CD14-positive monocyte (primary cell): ENCODE results near the gene UBXN11. TPM values are rescaled to one million over a fixed set of nuclear protein-coding genes. Genes with fewer than 3 reads are reported as not detected.

Experiments used
- DNase-seq, 3 donors: peaks; one replicate each; pipeline ENCODE4 v3.0.0-alpha.2; 2011 to 2022
- H2AFZ ChIP-seq: 2 replicates; pipeline ENCODE4 v1.6.0; 2012; ENCODE audit warnings: mild to moderate bottlenecking, low read depth, low read length, inconsistent platforms; ENCODE audit not compliant: insufficient read depth, poor library complexity, severe bottlenecking
- H3K27ac ChIP-seq, 2 donors: 1 replicate in 1 of 2; 2 replicates in 1 of 2; pipeline ENCODE4 v1.5.1; 2012 to 2013; ENCODE audit warnings: low read length in 2 of 2, control low read depth in 1 of 2, inconsistent platforms in 1 of 2, low read depth in 1 of 2, mild to moderate bottlenecking in 1 of 2
- H3K27me3 ChIP-seq, 2 donors: one replicate each; pipeline versions ENCODE4 v1.6.0 to v1.6.1; 2011 to 2013; ENCODE audit warnings: low read length in 2 of 2; ENCODE audit not compliant: control insufficient read depth in 2 of 2, insufficient read depth in 2 of 2
- H3K36me3 ChIP-seq, 2 donors: replicated peaks in 1 of 2; 1 replicate in 1 of 2; 2 replicates in 1 of 2; pipeline versions ENCODE4 v1.5.1 to v1.6.1; 2012 to 2013; ENCODE audit warnings: low read length in 2 of 2, control low read depth in 1 of 2, inconsistent platforms in 1 of 2, mild to moderate bottlenecking in 1 of 2; ENCODE audit not compliant: insufficient read depth in 2 of 2, control insufficient read depth in 1 of 2
- H3K4me1 ChIP-seq, 2 donors: 1 replicate in 1 of 2; 2 replicates in 1 of 2; pipeline versions ENCODE4 v1.5.1 to v1.6.1; 2012 to 2013; ENCODE audit warnings: low read length in 2 of 2, control low read depth in 1 of 2, inconsistent platforms in 1 of 2, mild to moderate bottlenecking in 1 of 2, moderate library complexity in 1 of 2; ENCODE audit not compliant: insufficient read depth in 2 of 2, control insufficient read depth in 1 of 2
- H3K4me2 ChIP-seq: replicated peaks from 2 replicates; pipeline ENCODE3; 2012; ENCODE audit warnings: low read length, moderate library complexity, mild to moderate bottlenecking; ENCODE audit not compliant: poor library complexity, severe bottlenecking; ENCODE audit errors: extremely low read depth
- H3K4me3 ChIP-seq, 3 experiments: fragments of 200-600 bp in 1 of 3; sonication (generic) in 1 of 3; replicated peaks in 1 of 3; 1 replicate in 2 of 3; 2 replicates in 1 of 3; pipeline ENCODE4 v1.5.1; 2011 to 2013; ENCODE audit warnings: low read length in 3 of 3, mild to moderate bottlenecking in 3 of 3, control low read depth in 2 of 3, low read depth in 2 of 3, inconsistent platforms in 1 of 3, moderate library complexity in 1 of 3
- H3K79me2 ChIP-seq: 2 replicates; pipeline ENCODE4 v1.6.0; 2012; ENCODE audit warnings: mild to moderate bottlenecking, control low read depth, inconsistent platforms, low read length, moderate library complexity; ENCODE audit not compliant: insufficient read depth
- H3K9ac ChIP-seq: 2 replicates; pipeline ENCODE4 v1.6.0; 2017; ENCODE audit warnings: low read length, mild to moderate bottlenecking; ENCODE audit not compliant: insufficient read depth, poor library complexity, severe bottlenecking
- H3K9me3 ChIP-seq, 2 donors: replicated peaks in 1 of 2; 1 replicate in 1 of 2; 2 replicates in 1 of 2; pipeline versions ENCODE4 v1.5.1 to v1.6.1; 2012 to 2013; ENCODE audit warnings: low read length in 2 of 2, control low read depth in 1 of 2; ENCODE audit not compliant: control insufficient read depth in 1 of 2, insufficient read depth in 1 of 2
- H4K20me1 ChIP-seq: 2 replicates; pipeline ENCODE4 v1.6.0; 2012; ENCODE audit warnings: mild to moderate bottlenecking, low read length, control low read depth, moderate library complexity; ENCODE audit not compliant: insufficient read depth
- H3K27ac Mint-ChIP-seq, 7 donors: one replicate each; pipeline ENCODE4 v1.8.0; 2020; ENCODE audit warnings: mild to moderate bottlenecking in 7 of 7, mixed read lengths in 7 of 7, moderate library complexity in 6 of 7, inconsistent platforms in 2 of 7
- H3K27me3 Mint-ChIP-seq, 3 donors: one replicate each; pipeline ENCODE4 v1.8.0; 2021 to 2022; ENCODE audit warnings: low read depth in 3 of 3, mild to moderate bottlenecking in 3 of 3, mixed read lengths in 3 of 3, moderate library complexity in 3 of 3, inconsistent platforms in 1 of 3
- H3K36me3 Mint-ChIP-seq, 2 donors: one replicate each; pipeline ENCODE4 v1.8.0; 2020; ENCODE audit warnings: mixed read lengths in 2 of 2, inconsistent platforms in 1 of 2, mild to moderate bottlenecking in 1 of 2
- H3K4me1 Mint-ChIP-seq: one replicate; pipeline ENCODE4 v1.8.0; 2020; ENCODE audit warnings: mild to moderate bottlenecking, mixed read lengths
- H3K4me3 Mint-ChIP-seq, 2 donors: one replicate each; pipeline ENCODE4 v1.8.0; 2020; ENCODE audit warnings: mild to moderate bottlenecking in 2 of 2, mixed read lengths in 2 of 2, moderate library complexity in 1 of 2
- H3K9me3 Mint-ChIP-seq, 7 donors: one replicate each; pipeline ENCODE4 v1.8.0; 2020 to 2022; ENCODE audit warnings: mixed read lengths in 7 of 7, mild to moderate bottlenecking in 6 of 7, moderate library complexity in 6 of 7, inconsistent platforms in 2 of 7
- WGBS: methylation state at CpG from one replicate; pipeline ENCODE4 v1.1.5; 2013; ENCODE audit warnings: missing lambda C conversion rate; ENCODE audit not compliant: insufficient coverage; 5-methylcytosine and 5-hydroxymethylcytosine counted together
- intact Hi-C, 2 donors: fragments of 100-400 bp; cut with micrococcal nuclease; formaldehyde crosslinking; loops; one replicate each; pipeline versions ENCODE4 v1.15.0 to v1.15.1; 2023
- polyA plus RNA-seq, 3 donors: library from polyadenylated mRNA; depleted of rRNA in 1 of 3; unstranded in 2 of 3; stranded (reverse) in 1 of 3; fragments of 300-500 nt in 2 of 3; fragments of >200 nt in 1 of 3; fragmentation: Illumina TruSeq in 2 of 3; gene quantifications; 1 replicate in 2 of 3; 2 replicates in 1 of 3; pipeline ENCODE4 v1.2.3, GENCODE V29; 2012 to 2021
- TF ChIP-seq, protein P1 (sequence below): fragments of 200-600 bp; IDR thresholded peaks from one replicate; pipeline ENCODE4 v1.8.0; 2022; ENCODE audit warnings: antibody characterized with exemption, mild to moderate bottlenecking

Gene UBXN11
- polyA plus RNA-seq, 3 donors, result 48.0 to 885 (median 52.1) TPM

DNA sequence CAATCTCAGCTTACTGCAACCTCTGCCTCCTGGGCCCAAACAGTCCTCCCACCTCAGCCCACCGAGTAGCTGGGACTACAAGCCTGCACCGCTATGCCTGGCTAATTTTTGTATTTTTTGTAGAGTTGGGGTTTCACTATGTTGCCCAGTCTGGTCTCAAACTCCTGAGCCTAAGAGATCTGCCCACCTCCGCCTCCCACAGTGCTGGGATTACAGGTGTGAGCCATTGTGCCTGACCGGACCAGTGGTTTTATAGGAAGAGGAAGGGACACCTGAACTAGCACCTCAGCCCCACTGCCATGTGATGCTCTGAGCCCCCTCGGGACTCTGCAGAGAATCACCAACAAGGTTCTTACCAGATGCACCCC, 43.4 kb upstream of the UBXN11 start:
- H3K9ac ChIP-seq, result no peak overlapping the region
- WGBS, result no CpG with 5 or more reads among the region's 5 CpGs
- no peak overlapping the region for H3K27ac ChIP-seq
- H3K4me1 ChIP-seq, result peaks cover 6 to 10% of the 10 kb centered on the region in 2 donors
- no peaks in the 10 kb centered on the region for H3K9me3 ChIP-seq
- no peak overlapping the region for H3K4me2 ChIP-seq
- H4K20me1 ChIP-seq, result no peaks in the 10 kb centered on the region
- H3K27ac Mint-ChIP-seq, result peak overlapping the region in 1 of 7 donors; percentile 13
- H3K36me3 ChIP-seq, result no peaks in the 10 kb centered on the region
- H3K4me3 ChIP-seq, result no peak overlapping the region
- no peak overlapping the region for H3K4me3 Mint-ChIP-seq
- H2AFZ ChIP-seq, result no peak overlapping the region
- TF ChIP-seq, protein P1, sequence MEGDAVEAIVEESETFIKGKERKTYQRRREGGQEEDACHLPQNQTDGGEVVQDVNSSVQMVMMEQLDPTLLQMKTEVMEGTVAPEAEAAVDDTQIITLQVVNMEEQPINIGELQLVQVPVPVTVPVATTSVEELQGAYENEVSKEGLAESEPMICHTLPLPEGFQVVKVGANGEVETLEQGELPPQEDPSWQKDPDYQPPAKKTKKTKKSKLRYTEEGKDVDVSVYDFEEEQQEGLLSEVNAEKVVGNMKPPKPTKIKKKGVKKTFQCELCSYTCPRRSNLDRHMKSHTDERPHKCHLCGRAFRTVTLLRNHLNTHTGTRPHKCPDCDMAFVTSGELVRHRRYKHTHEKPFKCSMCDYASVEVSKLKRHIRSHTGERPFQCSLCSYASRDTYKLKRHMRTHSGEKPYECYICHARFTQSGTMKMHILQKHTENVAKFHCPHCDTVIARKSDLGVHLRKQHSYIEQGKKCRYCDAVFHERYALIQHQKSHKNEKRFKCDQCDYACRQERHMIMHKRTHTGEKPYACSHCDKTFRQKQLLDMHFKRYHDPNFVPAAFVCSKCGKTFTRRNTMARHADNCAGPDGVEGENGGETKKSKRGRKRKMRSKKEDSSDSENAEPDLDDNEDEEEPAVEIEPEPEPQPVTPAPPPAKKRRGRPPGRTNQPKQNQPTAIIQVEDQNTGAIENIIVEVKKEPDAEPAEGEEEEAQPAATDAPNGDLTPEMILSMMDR, result no peak
- intact Hi-C loops, result no loop called here
- peaks cover 7% of the 10 kb centered on the region for H3K4me1 Mint-ChIP-seq
- peaks cover 0 to 2% (median 2%) of the 10 kb centered on the region in 3 donors for H3K27me3 Mint-ChIP-seq
- no peaks in the 10 kb centered on the region for H3K36me3 Mint-ChIP-seq
- H3K27me3 ChIP-seq, result no peaks in the 10 kb centered on the region
- no peak for DNase-seq
- no peaks in the 10 kb centered on the region for H3K9me3 Mint-ChIP-seq
- H3K79me2 ChIP-seq, result no peaks in the 10 kb centered on the region

DNA sequence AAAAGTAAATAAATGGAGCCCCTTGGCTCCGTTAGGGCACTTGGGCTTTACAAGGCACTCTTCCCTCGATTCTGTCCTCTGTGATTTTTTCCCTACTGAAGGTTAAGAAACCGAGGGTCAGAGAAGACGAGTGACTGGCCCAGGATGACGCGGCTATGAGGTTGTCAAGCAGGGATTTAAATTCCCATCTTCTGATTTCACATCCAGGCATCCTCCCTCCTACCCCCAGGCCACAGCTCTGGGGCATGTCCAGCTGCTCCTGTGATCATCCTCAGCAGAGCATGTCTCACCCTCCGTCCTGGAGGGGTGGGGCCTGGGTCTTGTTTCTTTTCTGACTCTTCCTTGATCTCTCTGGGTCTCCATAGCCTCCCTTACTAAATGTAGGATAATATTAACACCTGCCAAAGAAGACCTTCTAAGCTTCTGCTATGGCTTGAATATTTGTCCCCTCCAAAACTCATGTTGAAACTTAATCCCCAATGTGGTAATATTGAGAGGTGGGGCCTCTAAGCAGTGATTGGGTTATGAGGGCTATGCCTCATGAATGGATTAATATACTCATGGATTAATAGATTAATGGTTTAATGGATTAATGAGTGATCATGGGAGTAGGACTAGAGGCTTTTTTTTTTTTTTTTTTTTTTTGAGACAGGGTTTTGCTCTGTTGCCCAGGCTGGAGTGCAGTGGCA, 42.9 kb upstream of the UBXN11 start:
- TF ChIP-seq, protein P1, result no peak
- Mint-ChIP-seq H3K27me3 (peaks cover 0 to 2% (median 2%) of the 10 kb centered on the region in 3 donors), H3K27ac (no peak overlapping the region), H3K9me3 (no peaks in the 10 kb centered on the region), H3K4me1 (peaks cover 7% of the 10 kb centered on the region), H3K4me3 (no peak overlapping the region), H3K36me3 (no peaks in the 10 kb centered on the region)
- intact Hi-C loops, result no loop called here
- Histone ChIP-seq H3K27ac (no peak overlapping the region), H2AFZ (no peak overlapping the region), H3K36me3 (no peaks in the 10 kb centered on the region), H4K20me1 (no peaks in the 10 kb centered on the region), H3K27me3 (no peaks in the 10 kb centered on the region), H3K4me1 (peaks cover 6 to 10% of the 10 kb centered on the region in 2 donors), H3K9ac (no peak overlapping the region), H3K9me3 (no peaks in the 10 kb centered on the region), H3K4me3 (no peak overlapping the region), H3K4me2 (no peak overlapping the region), H3K79me2 (no peaks in the 10 kb centered on the region)
- no peak for DNase-seq
- WGBS, result 94% methylated on average over 2 of the region's 7 CpGs
